Measurements from ENCODE around the gene DOCK6. TPM values are rescaled to one million over a fixed set of nuclear protein-coding genes. Genes with fewer than 3 reads are reported as not detected.

The DOCK6 gene
- total RNA-seq, 1 donor from 2014 or later: 56.8 TPM

GRCh38 chr19:11251217-11251616, 11.1 kb downstream of the DOCK6 start:
- TF ChIP-seq, protein P1, sequence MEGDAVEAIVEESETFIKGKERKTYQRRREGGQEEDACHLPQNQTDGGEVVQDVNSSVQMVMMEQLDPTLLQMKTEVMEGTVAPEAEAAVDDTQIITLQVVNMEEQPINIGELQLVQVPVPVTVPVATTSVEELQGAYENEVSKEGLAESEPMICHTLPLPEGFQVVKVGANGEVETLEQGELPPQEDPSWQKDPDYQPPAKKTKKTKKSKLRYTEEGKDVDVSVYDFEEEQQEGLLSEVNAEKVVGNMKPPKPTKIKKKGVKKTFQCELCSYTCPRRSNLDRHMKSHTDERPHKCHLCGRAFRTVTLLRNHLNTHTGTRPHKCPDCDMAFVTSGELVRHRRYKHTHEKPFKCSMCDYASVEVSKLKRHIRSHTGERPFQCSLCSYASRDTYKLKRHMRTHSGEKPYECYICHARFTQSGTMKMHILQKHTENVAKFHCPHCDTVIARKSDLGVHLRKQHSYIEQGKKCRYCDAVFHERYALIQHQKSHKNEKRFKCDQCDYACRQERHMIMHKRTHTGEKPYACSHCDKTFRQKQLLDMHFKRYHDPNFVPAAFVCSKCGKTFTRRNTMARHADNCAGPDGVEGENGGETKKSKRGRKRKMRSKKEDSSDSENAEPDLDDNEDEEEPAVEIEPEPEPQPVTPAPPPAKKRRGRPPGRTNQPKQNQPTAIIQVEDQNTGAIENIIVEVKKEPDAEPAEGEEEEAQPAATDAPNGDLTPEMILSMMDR (IDR thresholded peaks at IDR 0.05; ENCODE audit: insufficient read depth, low read length, poor library complexity, severe bottlenecking): no peak
- H3K4me3 ChIP-seq (ENCODE audit: low read depth, low read length): no peak overlapping the region
- H3K27me3 ChIP-seq (ENCODE audit: control insufficient read depth, insufficient read depth, low read length): no peaks in the 10 kb centered on the region
- DNase-seq (ENCODE audit: low read depth): no peak
- H3K36me3 ChIP-seq (ENCODE audit: control insufficient read depth, insufficient read depth, low read length): no peaks in the 10 kb centered on the region

GRCh38 chr19:11248852-11249251, 13.5 kb downstream of the DOCK6 start:
- Histone ChIP-seq H3K27me3 (ENCODE audit: control insufficient read depth, insufficient read depth, low read length) (no peaks in the 10 kb centered on the region), H3K36me3 (ENCODE audit: control insufficient read depth, insufficient read depth, low read length) (peaks cover 1% of the 10 kb centered on the region), H3K4me3 (ENCODE audit: low read depth, low read length) (no peak overlapping the region)
- no peak for DNase-seq (ENCODE audit: low read depth)
- TF ChIP-seq, protein P1 (IDR thresholded peaks at IDR 0.05; ENCODE audit: insufficient read depth, low read length, poor library complexity, severe bottlenecking): no peak

- TF ChIP-seq, protein P1 (IDR thresholded peaks at IDR 0.05; ENCODE audit: insufficient read depth, low read length, poor library complexity, severe bottlenecking): no peak
- no peak for DNase-seq (ENCODE audit: low read depth)
- peaks cover 1% of the 10 kb centered on the region for H3K36me3 ChIP-seq (ENCODE audit: control insufficient read depth, insufficient read depth, low read length)
- no peaks in the 10 kb centered on the region for H3K27me3 ChIP-seq (ENCODE audit: control insufficient read depth, insufficient read depth, low read length)
- no peak overlapping the region for H3K4me3 ChIP-seq (ENCODE audit: low read depth, low read length)
These were observed 14.4 kb downstream of the DOCK6 start for GRCh38 chr19:11247934-11248333.

DNA sequence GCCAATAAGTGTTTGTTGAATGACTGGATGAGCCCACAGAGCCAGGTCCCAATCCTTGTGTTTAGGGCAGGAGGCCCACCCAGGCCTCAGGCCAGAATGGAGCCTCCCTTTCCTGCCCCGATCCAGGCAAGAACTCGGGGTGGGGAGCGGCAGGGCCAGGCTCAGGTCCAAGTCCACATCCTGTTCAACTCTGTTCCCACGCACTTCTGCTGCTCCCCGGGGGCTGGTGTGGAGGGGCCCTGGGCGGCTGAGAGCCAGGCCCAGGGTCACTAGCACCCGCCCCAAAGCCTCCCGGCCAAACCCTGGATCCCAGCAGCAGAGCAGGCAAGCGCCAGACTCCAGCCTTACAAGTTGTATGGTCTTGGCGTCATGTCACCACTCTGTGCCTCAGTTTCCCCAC, 14.9 kb downstream of the DOCK6 start:
- TF ChIP-seq, protein P1 (IDR thresholded peaks at IDR 0.05; ENCODE audit: insufficient read depth, low read length, poor library complexity, severe bottlenecking): no peak
- Histone ChIP-seq H3K36me3 (ENCODE audit: control insufficient read depth, insufficient read depth, low read length) (peaks cover 1% of the 10 kb centered on the region), H3K4me3 (ENCODE audit: low read depth, low read length) (no peak overlapping the region), H3K27me3 (ENCODE audit: control insufficient read depth, insufficient read depth, low read length) (no peaks in the 10 kb centered on the region)
- DNase-seq (ENCODE audit: low read depth): no peak

GRCh38 chr19:11246941-11247340, 15.4 kb downstream of the DOCK6 start:
- Histone ChIP-seq H3K27me3 (ENCODE audit: control insufficient read depth, insufficient read depth, low read length) (no peaks in the 10 kb centered on the region), H3K36me3 (ENCODE audit: control insufficient read depth, insufficient read depth, low read length) (peaks cover 1% of the 10 kb centered on the region), H3K4me3 (ENCODE audit: low read depth, low read length) (no peak overlapping the region)
- TF ChIP-seq, protein P1 (IDR thresholded peaks at IDR 0.05; ENCODE audit: insufficient read depth, low read length, poor library complexity, severe bottlenecking): no peak
- DNase-seq (ENCODE audit: low read depth): no peak

- Histone ChIP-seq H3K36me3 (ENCODE audit: control insufficient read depth, insufficient read depth, low read length) (peaks cover 1% of the 10 kb centered on the region), H3K27me3 (ENCODE audit: control insufficient read depth, insufficient read depth, low read length) (no peaks in the 10 kb centered on the region), H3K4me3 (ENCODE audit: low read depth, low read length) (no peak overlapping the region)
- TF ChIP-seq, protein P1 (IDR thresholded peaks at IDR 0.05; ENCODE audit: insufficient read depth, low read length, poor library complexity, severe bottlenecking): no peak
- DNase-seq (ENCODE audit: low read depth): no peak
These were observed 17.3 kb downstream of the DOCK6 start for GRCh38 chr19:11244846-11245589.

Data from kidney epithelial cell (primary cell).